Stimulated activated CD8-positive, alpha-beta memory T cell treated with anti-CD3 and anti-CD28 coated beads, Interleukin-12 subunit alpha, Interleukin-12 subunit beta, amount 100 ng/mL, for 24 hours (primary cell): ENCODE measurements around the gene SGCE.

ENCODE experiments used
- DNase-seq: peaks from one replicate; pipeline ENCODE4 v3.0.0-alpha.2; 2020; ENCODE audit errors: extremely low read depth

SGCE gene

DNA sequence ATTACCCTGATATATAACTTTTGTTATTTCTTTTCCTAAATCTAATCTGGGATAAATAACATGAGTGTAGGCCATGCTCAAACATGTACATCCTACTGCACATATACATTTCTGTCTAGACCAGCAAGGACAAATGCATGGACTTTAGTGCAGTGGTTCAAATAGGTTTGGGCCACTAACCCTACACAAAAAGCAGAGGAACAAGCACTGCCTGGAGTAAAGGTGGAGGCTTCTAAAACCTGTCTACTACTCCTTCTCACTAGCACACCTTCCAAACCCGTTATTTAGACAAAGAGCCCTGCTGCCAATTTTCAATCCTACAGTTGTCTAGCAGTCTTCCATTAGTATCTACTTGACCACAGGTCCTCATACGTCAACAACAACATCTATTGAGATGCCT is 34.8 kb downstream of the SGCE start:
- DNase-seq = no peak

DNA sequence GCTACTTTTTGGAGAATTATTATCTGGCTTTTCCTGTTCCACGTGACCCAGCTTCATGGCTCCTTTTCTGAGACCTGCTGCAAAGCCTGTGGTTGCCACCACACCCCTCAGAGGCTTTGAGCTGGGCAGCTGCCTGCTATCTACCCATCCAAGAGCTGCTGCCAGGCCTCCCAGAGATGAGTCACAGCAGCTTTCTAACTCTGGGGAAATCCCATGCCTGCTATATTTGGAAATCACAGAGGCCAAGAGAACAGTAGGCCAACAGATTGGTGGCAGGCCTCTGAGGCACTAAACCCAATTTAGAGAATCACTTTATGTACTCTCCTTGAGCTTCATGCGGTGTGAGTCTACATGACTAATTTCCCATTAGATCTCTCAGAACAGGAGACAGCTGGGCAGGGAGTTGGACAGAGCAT is 35.2 kb downstream of the SGCE start:
- DNase-seq = no peak

DNA sequence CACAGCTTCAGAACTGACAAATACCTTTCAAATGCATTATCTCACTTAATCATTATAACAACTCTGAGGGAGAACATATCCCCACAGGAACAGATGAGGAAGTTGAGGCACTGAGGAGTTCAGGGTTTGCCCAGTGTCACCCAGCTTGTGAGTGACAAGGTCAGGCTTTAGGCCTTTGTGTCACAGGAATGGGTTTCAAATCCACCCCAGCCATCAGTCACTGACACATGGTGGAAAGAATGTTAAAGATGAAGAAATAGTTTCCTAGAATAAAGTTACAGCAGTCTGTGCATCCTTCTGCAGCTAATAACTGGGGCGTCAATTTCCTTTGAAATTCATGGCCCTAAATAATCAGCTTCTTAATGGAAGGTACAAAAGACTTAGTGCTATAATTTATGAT is 37.8 kb downstream of the SGCE start:
- no peak for DNase-seq

DNA sequence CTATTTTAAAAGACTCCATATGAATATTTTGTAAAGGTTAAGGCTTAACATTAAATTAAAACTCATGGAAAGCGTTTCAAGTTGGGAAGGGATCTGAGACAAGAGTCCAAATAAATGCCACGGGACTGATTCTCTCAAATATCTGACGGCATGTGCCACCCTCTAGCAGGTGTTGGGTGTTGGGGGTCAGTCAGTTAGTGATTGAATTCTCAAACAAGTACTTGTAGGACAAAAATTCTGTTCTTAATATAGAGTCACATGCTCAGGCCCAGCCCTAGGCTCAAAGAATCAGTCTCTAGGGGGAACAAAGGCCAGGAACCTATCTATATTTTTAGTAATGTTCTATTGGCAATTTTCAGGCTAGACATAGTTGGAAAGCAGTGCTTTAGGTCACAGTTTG is 39.1 kb downstream of the SGCE start:
- DNase-seq = no peak

DNA sequence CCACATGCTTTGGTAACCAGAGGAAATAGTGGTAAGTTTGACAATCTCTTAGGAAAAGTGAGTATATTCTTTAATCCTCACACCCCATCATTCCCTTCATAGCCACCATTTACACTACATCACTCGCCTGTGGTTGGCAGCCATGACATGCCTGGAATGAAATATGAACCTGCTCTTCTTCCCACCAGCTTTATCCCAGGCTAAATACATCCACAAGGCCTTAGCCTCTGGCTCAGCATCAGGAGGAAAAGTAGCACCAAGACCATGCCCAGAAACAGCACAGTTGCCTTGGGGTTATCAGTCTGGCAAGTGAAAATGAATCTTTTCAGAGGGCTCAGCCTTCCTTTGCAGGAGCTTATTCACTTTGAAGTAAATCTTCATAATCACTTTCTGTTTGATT is 40.3 kb downstream of the SGCE start:
- DNase-seq = no peak

DNA sequence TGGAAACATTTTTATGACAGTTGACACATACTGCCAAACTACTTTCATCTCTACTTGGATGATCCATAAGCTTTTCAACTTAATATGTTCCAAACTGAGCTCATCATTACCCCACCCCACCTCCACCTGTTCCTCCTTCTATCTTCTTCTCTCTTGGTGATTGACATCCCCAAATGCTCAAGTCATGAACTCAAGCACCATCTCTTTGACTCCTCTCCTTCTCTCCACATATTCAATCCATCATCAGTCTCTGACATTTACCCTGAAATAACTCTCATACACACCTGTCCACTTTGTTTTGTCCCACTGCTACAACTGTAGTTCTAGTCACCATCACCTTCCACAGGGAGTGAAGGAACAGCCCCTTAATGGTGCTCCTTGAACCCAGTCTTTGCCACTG is 43.3 kb downstream of the SGCE start:
- DNase-seq = no peak

DNA sequence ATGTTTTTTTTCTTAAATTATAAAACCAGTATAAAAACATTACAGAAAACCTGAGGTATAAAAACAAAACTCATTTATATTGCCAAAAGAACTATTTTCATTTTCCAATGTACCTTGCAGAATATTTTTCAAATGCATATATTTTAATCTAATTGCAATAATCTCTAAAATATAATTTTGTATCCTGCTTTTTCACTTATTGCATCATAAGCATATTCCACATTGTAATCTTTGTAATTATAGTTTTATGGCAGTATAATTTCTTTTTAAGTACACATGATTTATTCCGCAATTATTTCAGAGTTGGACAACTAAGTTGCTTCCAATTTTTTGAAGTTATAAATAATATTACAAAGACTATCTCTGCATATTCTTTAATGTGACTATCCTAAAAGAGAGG is 43.7 kb downstream of the SGCE start:
- DNase-seq = no peak

DNA sequence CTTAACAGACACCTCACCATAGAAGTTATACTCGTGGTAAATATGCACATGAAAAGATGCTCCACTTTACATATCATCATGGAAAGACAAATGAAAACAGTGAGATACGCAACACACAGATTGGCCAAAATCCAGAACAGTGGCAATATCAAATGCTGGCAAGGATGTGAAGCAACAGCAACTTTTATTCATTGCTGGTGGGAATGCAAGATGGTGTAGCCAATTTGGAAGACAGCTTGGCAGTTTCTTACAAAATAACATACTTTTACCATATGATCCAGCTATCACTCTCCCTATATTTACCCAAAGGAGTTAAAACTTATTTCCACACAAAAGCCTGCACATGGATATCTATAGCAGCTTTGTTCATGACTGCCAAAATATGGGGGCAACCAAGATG is 46.4 kb downstream of the SGCE start:
- no peak for DNase-seq

DNA sequence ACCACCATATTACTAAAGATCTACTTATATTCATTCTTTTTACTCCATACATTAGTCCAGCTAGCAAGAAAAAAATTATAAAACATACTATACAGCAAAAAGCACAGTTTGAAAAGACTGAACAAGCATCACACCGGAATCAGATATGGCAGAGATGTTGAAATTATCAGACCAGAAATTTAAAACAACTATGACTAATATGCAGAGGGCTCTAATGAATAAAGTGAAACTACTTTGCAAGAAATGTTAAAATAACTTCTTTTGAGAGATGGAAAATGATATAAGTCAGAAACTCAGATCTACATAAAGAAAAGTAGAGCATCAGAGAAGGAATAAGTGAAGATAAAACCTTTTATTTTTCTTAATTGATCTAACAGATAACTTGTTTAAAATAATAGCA is 50.9 kb downstream of the SGCE start:
- no peak for DNase-seq

DNA sequence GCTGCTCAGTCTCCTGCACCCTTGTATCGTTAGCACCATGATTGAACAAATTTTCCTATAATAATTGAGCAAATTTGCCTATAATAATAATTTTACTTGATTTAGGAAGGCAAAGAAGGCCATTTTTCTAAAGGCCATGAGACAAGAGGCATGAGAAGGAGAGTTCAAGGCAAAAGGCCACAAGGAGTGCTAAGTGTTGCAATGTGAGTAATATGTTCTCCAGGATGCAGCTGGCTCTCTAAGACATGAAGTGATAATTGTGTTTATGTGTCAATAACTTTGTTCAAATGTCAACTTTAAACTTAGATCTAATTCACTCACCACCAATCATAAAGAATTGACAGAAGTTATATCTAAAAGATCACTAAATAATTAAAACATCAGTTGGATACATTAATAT is 53.8 kb downstream of the SGCE start:
- DNase-seq = no peak

DNA sequence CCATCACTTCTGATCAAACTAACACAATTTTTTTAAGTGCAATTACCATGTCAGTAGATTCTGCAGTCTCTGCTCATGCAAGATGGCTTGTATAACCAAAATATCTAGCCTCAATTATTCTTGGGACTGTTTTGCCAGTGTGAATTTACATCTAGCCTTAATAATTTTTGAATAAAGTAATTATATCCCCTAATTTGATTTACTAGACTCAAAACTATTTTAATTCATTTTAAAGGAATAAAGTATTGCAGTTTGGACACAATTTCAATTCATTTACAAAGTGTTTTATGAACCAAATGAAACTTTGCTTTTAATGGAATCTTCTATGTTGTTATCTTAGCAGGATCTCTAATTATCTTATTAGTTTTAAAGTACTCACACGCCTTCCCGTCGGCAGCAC is 55.7 kb downstream of the SGCE start:
- no peak for DNase-seq

DNA sequence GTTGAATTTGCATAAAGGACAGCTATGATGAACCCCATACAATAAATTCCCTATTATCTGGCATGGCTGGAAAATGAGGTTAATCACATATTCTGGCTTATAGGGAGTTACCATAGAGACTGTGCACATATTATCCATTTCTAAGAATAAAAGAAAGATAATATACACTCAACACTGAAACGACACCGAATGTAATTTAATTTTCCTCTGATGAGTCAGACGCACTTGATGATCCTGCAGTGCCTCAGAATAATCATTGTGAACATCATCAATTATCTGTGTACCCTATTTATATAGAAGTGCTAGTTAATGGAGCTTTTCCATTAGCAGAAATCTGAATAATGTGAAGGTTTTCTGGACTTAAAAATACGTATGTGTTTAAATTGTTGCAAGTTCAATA is 60.2 kb downstream of the SGCE start:
- no peak for DNase-seq

DNA sequence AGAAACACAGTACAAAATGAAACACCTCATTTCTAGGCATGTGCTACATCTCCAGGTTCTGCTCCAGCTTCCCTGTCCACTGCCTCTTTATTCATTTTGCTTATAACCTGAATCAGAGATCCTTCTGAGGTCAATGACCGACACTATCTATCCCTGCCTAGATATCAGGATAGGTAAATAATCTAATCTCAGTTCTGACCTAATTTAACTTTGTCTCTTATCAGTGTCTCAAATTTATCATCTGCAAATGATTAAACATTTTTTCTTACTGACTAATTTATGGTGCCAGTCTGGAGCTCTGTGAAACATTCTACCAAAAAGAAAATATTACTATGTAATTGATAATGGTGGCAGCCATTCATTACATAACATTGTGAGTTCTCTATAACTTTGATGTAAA is 61.1 kb downstream of the SGCE start:
- DNase-seq = no peak

DNA sequence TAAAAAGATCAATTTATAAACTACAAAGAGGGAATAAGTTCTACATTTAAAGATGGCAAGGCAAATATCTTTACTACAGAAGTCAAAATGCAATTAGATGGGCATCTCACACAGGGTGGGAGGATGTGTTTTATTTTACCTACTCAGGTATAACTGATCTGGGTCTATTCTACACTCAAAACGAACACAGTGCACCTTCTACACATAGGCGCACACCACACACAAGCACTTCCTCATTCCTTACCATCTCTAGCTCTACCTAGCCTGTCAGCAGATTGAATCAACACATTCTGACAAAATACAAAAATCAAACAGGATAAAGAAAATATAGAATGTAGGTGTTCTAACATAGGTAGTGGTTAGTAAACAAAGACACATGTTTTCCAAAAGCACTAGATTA is 64.8 kb downstream of the SGCE start:
- DNase-seq = no peak

DNA sequence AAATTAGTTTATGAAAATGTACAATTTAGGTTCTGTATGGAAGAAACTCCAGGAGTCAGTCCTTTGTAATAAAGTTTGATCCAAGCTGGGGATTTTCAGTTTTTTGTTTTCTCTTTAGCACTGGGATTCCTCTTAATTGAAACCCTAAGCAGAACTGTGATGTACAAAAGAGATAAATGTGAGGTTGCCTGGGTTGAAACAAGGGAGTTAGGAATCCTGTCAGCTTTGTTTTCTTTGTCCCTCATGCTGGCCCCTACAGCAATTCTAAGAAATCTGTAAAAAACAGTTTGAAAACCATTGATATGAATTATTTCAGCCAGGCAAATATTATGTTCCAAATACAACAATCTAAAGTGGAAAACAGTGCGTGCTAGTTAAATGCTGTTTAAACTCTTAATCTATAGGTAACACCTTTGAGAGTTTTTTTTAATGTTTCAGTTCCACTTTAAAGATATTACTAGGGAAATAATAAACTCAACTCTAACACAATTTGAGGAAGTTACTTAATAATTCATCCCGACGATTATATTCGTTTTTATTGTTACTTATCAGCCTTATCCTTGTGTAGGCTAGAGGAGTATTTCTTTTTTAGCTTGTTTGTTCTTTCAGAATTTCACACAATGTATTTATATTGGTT is 65.3 kb downstream of the SGCE start:
- no peak for DNase-seq

DNA sequence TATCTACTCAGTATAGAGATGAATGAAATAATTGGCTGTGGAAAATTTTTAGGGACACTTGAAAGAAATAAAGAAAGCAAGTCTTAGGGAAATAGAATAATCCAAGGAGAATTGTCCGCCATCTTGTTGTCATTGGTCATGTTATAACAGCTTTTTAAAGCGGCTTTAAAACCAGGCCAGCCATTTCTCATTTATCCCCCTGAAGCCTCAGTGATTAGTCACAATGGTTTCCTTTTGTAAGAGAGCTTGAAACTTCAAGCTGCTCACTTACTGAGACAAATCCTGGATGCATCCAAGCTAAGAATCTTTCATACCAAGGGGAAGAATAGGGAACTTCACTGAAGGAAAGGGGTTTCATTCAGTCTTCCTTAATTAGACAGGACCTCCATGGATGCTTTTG is 67.9 kb downstream of the SGCE start:
- DNase-seq = no peak

DNA sequence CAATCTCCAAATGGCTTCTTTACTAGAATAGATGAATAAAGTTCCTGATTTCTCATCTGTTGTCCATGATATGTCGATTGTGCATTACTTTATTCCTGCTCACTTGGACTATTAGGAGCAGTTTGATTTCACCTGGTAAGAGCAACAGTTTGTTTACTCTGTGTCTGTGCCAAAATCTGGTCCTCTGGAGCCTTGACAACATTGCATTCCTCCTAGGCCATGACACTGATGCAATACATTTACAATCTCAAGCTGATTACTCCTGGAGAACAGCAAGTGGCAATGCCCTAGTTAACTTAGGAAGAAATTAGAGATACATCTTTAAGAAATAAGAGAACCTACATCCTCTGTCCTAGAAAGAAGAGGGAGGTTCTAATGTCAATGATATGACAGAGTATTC is 71.8 kb downstream of the SGCE start:
- DNase-seq = no peak

DNA sequence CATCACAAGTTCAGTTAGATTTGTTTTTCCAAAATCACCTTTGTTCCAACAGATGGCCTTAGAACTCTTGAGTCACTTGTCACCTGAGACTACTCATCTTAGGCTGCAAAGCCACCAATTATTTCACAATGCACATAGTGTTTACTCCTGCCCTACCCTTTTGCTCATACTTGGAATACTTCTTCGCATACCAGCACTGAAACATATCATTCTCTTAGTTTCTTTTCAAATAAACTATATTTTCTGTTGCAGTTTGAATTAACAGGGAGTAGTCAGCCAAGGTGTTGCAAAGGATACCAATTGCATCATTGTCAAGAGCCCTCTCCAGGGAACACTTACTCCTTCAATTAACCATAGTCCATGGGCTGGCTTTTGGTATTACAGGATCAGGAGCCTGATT is 75.3 kb downstream of the SGCE start:
- DNase-seq = no peak

DNA sequence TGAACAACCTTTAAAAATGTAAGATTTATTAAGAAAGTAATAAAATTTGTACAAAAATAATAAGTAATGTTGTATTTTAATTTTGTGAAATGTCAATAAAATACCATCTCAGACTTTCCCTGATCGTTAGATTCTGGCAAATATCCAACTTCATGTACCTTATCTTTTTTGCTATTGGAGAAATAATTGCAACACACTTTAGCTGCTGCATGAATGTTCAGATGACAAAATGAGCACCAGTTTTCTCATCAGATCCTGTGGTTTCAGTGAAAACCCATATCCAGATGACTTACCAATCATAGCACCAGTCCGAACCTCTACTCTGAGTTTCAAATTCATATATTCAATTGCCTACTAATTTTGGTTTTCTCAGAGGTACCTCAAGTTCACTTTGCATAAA is 76.5 kb downstream of the SGCE start:
- DNase-seq = no peak

DNA sequence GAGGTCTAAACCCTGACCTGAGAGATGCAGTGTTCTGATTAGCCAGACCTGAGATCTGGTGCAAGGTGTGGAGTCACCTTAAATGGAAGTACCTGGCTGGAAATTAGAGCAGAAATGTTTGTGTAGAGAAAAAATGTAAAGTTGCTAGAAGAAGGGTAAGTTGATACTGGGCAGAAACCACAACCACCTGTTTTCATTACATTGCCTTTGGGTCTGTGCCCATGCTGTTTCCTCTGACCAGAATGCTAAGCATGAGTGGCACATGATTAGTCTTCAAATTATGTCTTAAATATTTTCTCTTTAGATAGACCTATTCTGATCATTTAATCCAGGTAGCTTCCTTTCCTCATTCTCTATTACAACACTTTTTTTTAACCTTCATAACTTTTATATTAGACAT is 77.3 kb downstream of the SGCE start:
- DNase-seq = no peak

DNA sequence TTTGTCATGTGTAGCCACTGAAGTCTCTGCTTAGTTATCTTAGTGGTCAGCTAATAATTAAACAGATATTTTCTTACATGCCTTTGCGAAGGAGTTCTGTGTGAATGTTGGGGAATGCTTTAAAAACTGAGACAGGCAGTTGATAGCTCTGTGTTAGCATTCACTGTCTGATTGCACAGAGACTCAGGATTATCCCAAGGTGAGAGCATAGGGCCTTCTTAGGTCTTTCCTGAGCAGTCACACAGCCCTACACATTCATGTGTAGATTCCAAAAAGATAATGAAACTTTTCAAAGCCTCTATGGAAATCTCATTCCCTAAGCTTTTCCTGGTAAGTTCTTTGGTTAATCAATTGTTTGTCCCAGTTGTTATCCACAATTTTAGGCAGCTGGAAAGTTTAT is 78.6 kb downstream of the SGCE start:
- no peak for DNase-seq

DNA sequence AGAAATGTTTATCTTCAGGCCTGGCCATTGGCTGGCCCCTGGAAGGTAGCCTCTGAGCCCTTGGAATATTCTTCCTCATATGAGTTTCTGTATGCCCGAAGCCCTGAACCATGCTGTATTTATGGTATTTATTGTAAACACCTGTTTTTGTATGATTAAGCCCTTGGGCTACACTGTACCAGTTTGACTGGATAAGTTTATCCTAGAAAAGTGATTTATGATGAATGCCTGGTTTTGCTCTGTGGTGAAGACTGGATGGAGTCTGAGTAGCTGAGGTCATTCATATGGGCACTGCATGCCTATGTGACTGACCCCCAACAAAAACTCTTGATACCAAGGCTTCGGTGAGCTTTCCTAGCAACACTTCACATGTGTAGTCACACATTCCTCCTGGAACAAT is 79.6 kb downstream of the SGCE start:
- DNase-seq = no peak

DNA sequence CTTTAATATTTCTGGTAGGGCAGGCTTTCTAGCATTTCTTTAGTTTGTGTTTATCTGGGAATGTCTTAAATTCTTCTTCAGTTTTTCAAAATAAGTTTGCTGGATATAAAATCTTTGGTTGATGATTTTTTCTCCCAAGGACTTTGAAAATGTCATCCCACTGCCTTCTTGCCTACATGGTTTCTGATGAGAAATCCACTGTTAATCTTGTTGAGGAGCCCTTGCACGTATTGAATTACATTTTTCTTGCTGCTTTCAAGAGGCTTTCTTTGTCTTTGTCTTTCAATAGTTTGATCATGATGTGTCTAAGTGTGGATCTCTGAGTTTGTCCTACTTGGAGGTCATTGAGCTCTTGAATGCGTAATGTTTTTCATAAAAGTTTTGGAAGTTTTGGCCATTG is 80.3 kb downstream of the SGCE start:
- no peak for DNase-seq

DNA sequence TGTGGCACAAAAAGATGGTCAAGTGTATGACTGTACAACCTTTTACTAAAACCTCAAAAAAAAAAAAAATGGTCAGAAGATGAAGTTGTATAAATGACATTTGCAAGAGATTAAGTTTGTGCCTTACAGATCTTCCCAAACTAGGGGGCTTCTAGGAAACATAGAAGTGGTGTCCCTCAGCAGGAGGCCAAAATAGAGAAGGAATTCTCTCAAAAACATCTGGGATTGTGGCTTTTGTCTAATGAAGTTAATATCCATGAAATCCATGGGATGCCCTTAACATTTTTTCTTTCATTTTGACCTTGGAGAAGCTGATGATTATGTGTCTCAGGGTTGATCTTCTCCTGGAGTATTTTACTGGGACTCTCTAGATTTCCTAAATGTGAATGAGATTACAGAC is 84.1 kb downstream of the SGCE start:
- DNase-seq = no peak

DNA sequence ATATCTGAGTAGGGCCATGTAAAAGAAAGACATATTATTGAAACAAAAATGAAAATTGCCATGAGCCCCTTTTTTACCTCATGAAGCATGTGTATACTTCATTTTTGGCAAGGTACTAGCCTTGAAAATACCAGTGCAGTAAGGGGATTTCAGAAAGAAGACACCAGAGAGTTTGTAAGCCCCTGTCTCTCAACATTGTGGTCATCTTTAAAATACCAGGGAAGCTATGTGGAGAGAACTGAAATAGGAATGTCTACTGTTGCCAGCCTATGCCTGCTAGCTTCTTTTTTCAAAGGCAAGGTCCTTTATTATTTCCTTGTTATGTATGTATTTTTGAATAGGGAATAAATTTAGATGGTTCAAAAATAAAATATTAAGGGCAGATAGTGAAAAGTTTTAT is 88.5 kb downstream of the SGCE start:
- DNase-seq = no peak
